Mesenchymal stem cell (in vitro differentiated cells and primary cell): ENCODE data around the gene TMEM108.

Experiments
- DNase-seq: peaks from one replicate; pipeline ENCODE4 v3.0.0-alpha.2; 2013
- H2AFZ ChIP-seq: one replicate; pipeline ENCODE4 v1.6.1; 2013; ENCODE audit warnings: low read depth, mild to moderate bottlenecking, control low read depth, inconsistent platforms, low read length, moderate library complexity
- H2AK5ac ChIP-seq: 2 replicates; pipeline ENCODE4 v1.6.1; 2013; ENCODE audit warnings: low read length, moderate library complexity, mild to moderate bottlenecking, inconsistent platforms; ENCODE audit not compliant: severe bottlenecking
- H2BK120ac ChIP-seq: one replicate; pipeline ENCODE4 v1.6.1; 2013; ENCODE audit warnings: low read depth, mild to moderate bottlenecking, inconsistent platforms, low read length, moderate library complexity
- H2BK12ac ChIP-seq, 2 experiments: one replicate each; pipeline ENCODE4 v1.6.1; 2013; ENCODE audit warnings: inconsistent platforms in 2 of 2, low read length in 2 of 2, mild to moderate bottlenecking in 2 of 2, moderate library complexity in 2 of 2, control low read depth in 1 of 2
- H2BK15ac ChIP-seq: one replicate; pipeline ENCODE4 v1.6.1; 2013; ENCODE audit warnings: mild to moderate bottlenecking, low read depth, inconsistent platforms; ENCODE audit not compliant: poor library complexity, severe bottlenecking
- H2BK5ac ChIP-seq: 2 replicates; pipeline ENCODE4 v1.6.1; 2013; ENCODE audit warnings: low read depth, mild to moderate bottlenecking, low read length, control low read depth, inconsistent platforms; ENCODE audit not compliant: poor library complexity, severe bottlenecking
- H3K14ac ChIP-seq, 2 experiments: one replicate each; pipeline ENCODE4 v1.6.1; 2013; ENCODE audit warnings: inconsistent platforms in 2 of 2, low read length in 2 of 2, control low read depth in 1 of 2, mild to moderate bottlenecking in 1 of 2, moderate library complexity in 1 of 2
- H3K18ac ChIP-seq, 2 experiments: one replicate each; pipeline ENCODE4 v1.6.1; 2013; ENCODE audit warnings: inconsistent platforms in 2 of 2, low read length in 2 of 2, control low read depth in 1 of 2, low read depth in 1 of 2, mild to moderate bottlenecking in 1 of 2
- H3K23ac ChIP-seq, 2 experiments: one replicate each; pipeline ENCODE4 v1.6.1; 2013; ENCODE audit warnings: inconsistent platforms in 2 of 2, low read length in 2 of 2, mild to moderate bottlenecking in 2 of 2, moderate library complexity in 2 of 2, control low read depth in 1 of 2
- H3K27ac ChIP-seq: 2 replicates; pipeline ENCODE4 v1.5.1; 2013; ENCODE audit warnings: mild to moderate bottlenecking, moderate library complexity, low read length, control low read depth, inconsistent platforms; ENCODE audit not compliant: poor library complexity, severe bottlenecking
- H3K27me3 ChIP-seq, 2 experiments: 2 replicates each; pipeline versions ENCODE4 v1.6.1 to v1.7.0; 2013; ENCODE audit warnings: low read length in 2 of 2, mild to moderate bottlenecking in 2 of 2, moderate library complexity in 2 of 2, control low read depth in 1 of 2, inconsistent platforms in 1 of 2; ENCODE audit not compliant: control insufficient read depth in 1 of 2, insufficient read depth in 1 of 2
- H3K36me3 ChIP-seq, 2 experiments: 2 replicates each; pipeline versions ENCODE4 v1.6.1 to v1.7.0; 2013; ENCODE audit warnings: low read length in 2 of 2, control low read depth in 1 of 2, inconsistent platforms in 1 of 2, low read depth in 1 of 2, mild to moderate bottlenecking in 1 of 2; ENCODE audit not compliant: insufficient read depth in 2 of 2, control insufficient read depth in 1 of 2
- H3K4ac ChIP-seq, 2 experiments: one replicate each; pipeline ENCODE4 v1.6.1; 2013; ENCODE audit warnings: inconsistent platforms in 2 of 2, low read length in 2 of 2, mild to moderate bottlenecking in 2 of 2, moderate library complexity in 2 of 2, control low read depth in 1 of 2, low read depth in 1 of 2
- H3K4me1 ChIP-seq: 2 replicates; pipeline ENCODE4 v1.6.1; 2013; ENCODE audit warnings: low read depth, low read length, control low read depth; ENCODE audit not compliant: control insufficient read depth, insufficient read depth
- H3K4me2 ChIP-seq: 2 replicates; pipeline ENCODE4 v1.6.1; 2013; ENCODE audit warnings: low read length, mild to moderate bottlenecking, inconsistent platforms; ENCODE audit not compliant: poor library complexity, severe bottlenecking
- H3K4me3 ChIP-seq, 2 experiments: 2 replicates each; pipeline versions ENCODE4 v1.5.1 to v1.7.0; 2013; ENCODE audit warnings: low read length in 2 of 2, mild to moderate bottlenecking in 2 of 2, control low read depth in 1 of 2, low read depth in 1 of 2; ENCODE audit not compliant: insufficient read depth in 1 of 2
- H3K79me1 ChIP-seq: replicated peaks from 2 replicates; pipeline ENCODE4 v1.6.1; 2013; ENCODE audit warnings: mild to moderate bottlenecking, control low read depth, low read length, inconsistent platforms; ENCODE audit not compliant: poor library complexity, severe bottlenecking
- H3K9ac ChIP-seq: 2 replicates; pipeline ENCODE4 v1.7.0; 2013; ENCODE audit warnings: mild to moderate bottlenecking, low read length, moderate library complexity
- H3K9me3 ChIP-seq: 2 replicates; pipeline ENCODE4 v1.7.0; 2013; ENCODE audit warnings: mild to moderate bottlenecking, low read length; ENCODE audit not compliant: control insufficient read depth
- H4K8ac ChIP-seq: one replicate; pipeline ENCODE4 v1.6.1; 2013; ENCODE audit warnings: inconsistent platforms, mild to moderate bottlenecking, low read length, moderate library complexity
- H4K91ac ChIP-seq: one replicate; pipeline ENCODE4 v1.6.1; 2013; ENCODE audit warnings: mild to moderate bottlenecking, low read length, inconsistent platforms
- WGBS: methylation state at CpG from one replicate; pipeline ENCODE4 v1.1.7; 2013; ENCODE audit warnings: mixed read lengths; 5-methylcytosine and 5-hydroxymethylcytosine counted together

TMEM108 gene

GRCh38 chr3:133041524-133041829 lies 3.3 kb downstream of the TMEM108 start:
- Histone ChIP-seq H2BK12ac (no peak overlapping the region), H3K14ac (no peak overlapping the region), H2BK120ac (no peak overlapping the region), H2BK5ac (no peak overlapping the region), H3K27ac (no peak overlapping the region), H2AFZ (no peak overlapping the region), H2AK5ac (no peak overlapping the region), H4K91ac (no peak overlapping the region), H3K36me3 (no peaks in the 10 kb centered on the region), H4K8ac (no peak overlapping the region), H3K4me3 (no peak overlapping the region), H3K27me3 (peaks cover 24 to 43% of the 10 kb centered on the region in 2 experiments), H3K23ac (no peak overlapping the region), H3K4ac (no peak overlapping the region), H3K4me2 (no peak overlapping the region), H3K79me1 (no peaks in the 10 kb centered on the region), H3K9me3 (no peaks in the 10 kb centered on the region), H3K18ac (no peak overlapping the region), H3K9ac (no peak overlapping the region), H3K4me1 (peaks cover 10% of the 10 kb centered on the region), H2BK15ac (no peak overlapping the region)
- no peak for DNase-seq
- WGBS: 35% methylated on average over 4 of the region's 6 CpGs

GRCh38 chr3:133042778-133043177 lies 4.6 kb downstream of the TMEM108 start:
- no peaks in the 10 kb centered on the region for H3K79me1 ChIP-seq
- no peaks in the 10 kb centered on the region for H3K9me3 ChIP-seq
- no peak overlapping the region for H4K8ac ChIP-seq
- H2AK5ac ChIP-seq: no peak overlapping the region
- no peak for DNase-seq
- H3K9ac ChIP-seq: no peak overlapping the region
- H2BK5ac ChIP-seq: no peak overlapping the region
- H3K23ac ChIP-seq: no peak overlapping the region
- 91% methylated on average over 1 of the region's 1 CpG for WGBS
- H3K18ac ChIP-seq: no peak overlapping the region
- no peak overlapping the region for H4K91ac ChIP-seq
- H3K4me1 ChIP-seq: peaks cover 5% of the 10 kb centered on the region
- no peak overlapping the region for H3K4me3 ChIP-seq
- H3K36me3 ChIP-seq: no peaks in the 10 kb centered on the region
- H3K27me3 ChIP-seq: peaks cover 13 to 33% of the 10 kb centered on the region in 2 experiments
- no peak overlapping the region for H3K4ac ChIP-seq
- H2BK120ac ChIP-seq: no peak overlapping the region
- H3K4me2 ChIP-seq: no peak overlapping the region
- H2BK12ac ChIP-seq: no peak overlapping the region
- H3K14ac ChIP-seq: no peak overlapping the region
- H3K27ac ChIP-seq: no peak overlapping the region
- no peak overlapping the region for H2AFZ ChIP-seq
- no peak overlapping the region for H2BK15ac ChIP-seq

GRCh38 chr3:133047980-133048379 lies 9.8 kb downstream of the TMEM108 start:
- Histone ChIP-seq H3K27ac (no peak overlapping the region), H3K14ac (no peak overlapping the region), H4K8ac (no peak overlapping the region)

GRCh38 chr3:133049491-133049890 lies 11.3 kb downstream of the TMEM108 start:
- H2AK5ac ChIP-seq: no peak overlapping the region
- no peak overlapping the region for H2BK15ac ChIP-seq
- H4K91ac ChIP-seq: no peak overlapping the region
- H2BK12ac ChIP-seq: no peak overlapping the region
- H2AFZ ChIP-seq: no peak overlapping the region
- H3K4ac ChIP-seq: no peak overlapping the region
- H3K14ac ChIP-seq: no peak overlapping the region
- H3K27me3 ChIP-seq: peaks cover 0 to 6% of the 10 kb centered on the region in 2 experiments
- no peaks in the 10 kb centered on the region for H3K79me1 ChIP-seq
- H3K36me3 ChIP-seq: no peaks in the 10 kb centered on the region
- 79% methylated on average over 2 of the region's 2 CpGs for WGBS
- H3K9me3 ChIP-seq: no peaks in the 10 kb centered on the region
- no peak overlapping the region for H3K23ac ChIP-seq
- no peak overlapping the region for H3K4me2 ChIP-seq
- no peak overlapping the region for H3K4me3 ChIP-seq
- H3K18ac ChIP-seq: no peak overlapping the region
- H4K8ac ChIP-seq: no peak overlapping the region
- no peak overlapping the region for H3K27ac ChIP-seq
- no peak overlapping the region for H2BK120ac ChIP-seq
- H3K4me1 ChIP-seq: no peaks in the 10 kb centered on the region
- H2BK5ac ChIP-seq: no peak overlapping the region
- no peak for DNase-seq
- no peak overlapping the region for H3K9ac ChIP-seq

More at GRCh38 chr3:133047980-133048379, 9.8 kb downstream of the TMEM108 start:
- Histone ChIP-seq H2BK12ac (no peak overlapping the region), H3K4me3 (no peak overlapping the region), H3K18ac (no peak overlapping the region), H3K36me3 (no peaks in the 10 kb centered on the region), H2AK5ac (no peak overlapping the region), H3K9ac (no peak overlapping the region), H3K4me2 (no peak overlapping the region), H2BK5ac (no peak overlapping the region), H2BK120ac (no peak overlapping the region), H4K91ac (no peak overlapping the region), H3K27me3 (peaks cover 0 to 3% of the 10 kb centered on the region in 2 experiments), H3K4me1 (no peaks in the 10 kb centered on the region), H3K79me1 (no peaks in the 10 kb centered on the region), H3K4ac (no peak overlapping the region), H2BK15ac (no peak overlapping the region), H3K23ac (no peak overlapping the region), H3K9me3 (no peaks in the 10 kb centered on the region), H2AFZ (no peak overlapping the region)
- no CpG with 5 or more reads among the region's 1 CpG for WGBS
- DNase-seq: no peak
